NB4 (cell line): ENCODE data around the gene SPAG17.

Source experiments
- DNase-seq: peaks from one replicate; pipeline ENCODE4 v3.0.0; 2010; ENCODE audit warnings: low read depth
- H3K4me3 ChIP-seq: one replicate; pipeline ENCODE4 v1.5.1; 2011; ENCODE audit warnings: mild to moderate bottlenecking, low read depth, low read length, moderate library complexity
- CTCF ChIP-seq: IDR thresholded peaks from one replicate; pipeline ENCODE4 v1.5.1; 2012; ENCODE audit warnings: low read depth, low read length
- MAX ChIP-seq: IDR thresholded peaks from 2 replicates; pipeline ENCODE4 v1.6.1; 2011; ENCODE audit warnings: low read depth, low read length
- MYC ChIP-seq: IDR thresholded peaks from 2 replicates; pipeline ENCODE4 v1.6.1; 2011; ENCODE audit warnings: low read depth, low read length
- POLR2A ChIP-seq: IDR thresholded peaks from 2 replicates; pipeline ENCODE4 v1.6.1; 2011; ENCODE audit warnings: mild to moderate bottlenecking; ENCODE audit not compliant: insufficient read length; ENCODE audit errors: extremely low read depth

The SPAG17 gene

GRCh38 chr1:118104951-118105350, 80.1 kb downstream of the SPAG17 start:
- TF ChIP-seq CTCF, result no peak
- no peak for TF ChIP-seq POLR2A
- no peak for TF ChIP-seq MAX
- TF ChIP-seq MYC, result no peak
- no peak for DNase-seq
- no peak overlapping the region for H3K4me3 ChIP-seq

- DNase-seq, result no peak
- H3K4me3 ChIP-seq, result no peak overlapping the region
- TF ChIP-seq CTCF (no peak), MYC (no peak), MAX (no peak), POLR2A (no peak)
These were observed 82.6 kb downstream of the SPAG17 start for GRCh38 chr1:118102445-118102844.

GRCh38 chr1:118101999-118102398, 83.0 kb downstream of the SPAG17 start:
- DNase-seq, result no peak
- no peak for TF ChIP-seq CTCF
- TF ChIP-seq MAX, result no peak
- TF ChIP-seq MYC, result no peak
- TF ChIP-seq POLR2A, result no peak
- H3K4me3 ChIP-seq, result no peak overlapping the region

- H3K4me3 ChIP-seq, result no peak overlapping the region
- no peak for DNase-seq
- no peak for TF ChIP-seq MAX
These were observed 83.5 kb downstream of the SPAG17 start for GRCh38 chr1:118101515-118101844.

GRCh38 chr1:118100686-118101514, 84.1 kb downstream of the SPAG17 start:
- no peak for DNase-seq
- TF ChIP-seq CTCF (no peak), MYC (no peak), MAX (no peak), POLR2A (no peak)

GRCh38 chr1:118099686-118100085, 85.3 kb downstream of the SPAG17 start:
- H3K4me3 ChIP-seq, result no peak overlapping the region
- TF ChIP-seq MYC, result no peak
- DNase-seq, result no peak

More at GRCh38 chr1:118100686-118101514, 84.1 kb downstream of the SPAG17 start:
- H3K4me3 ChIP-seq, result no peak overlapping the region
